GM19043 (cell line): ENCODE data around the gene ANKRD10.
"Not testable (repeated sequence)": the region's sequence is repeated elsewhere in the genome, so short reads cannot be mapped to it uniquely, and the experiment has no call there.

Source experiments
- ATAC-seq: cut with Tn5 transposase; IDR thresholded peaks from one replicate; pipeline ENCODE4 v1.9.1; 2021; ENCODE audit warnings: low read depth; ENCODE audit not compliant: unreplicated experiment

ANKRD10 gene

DNA sequence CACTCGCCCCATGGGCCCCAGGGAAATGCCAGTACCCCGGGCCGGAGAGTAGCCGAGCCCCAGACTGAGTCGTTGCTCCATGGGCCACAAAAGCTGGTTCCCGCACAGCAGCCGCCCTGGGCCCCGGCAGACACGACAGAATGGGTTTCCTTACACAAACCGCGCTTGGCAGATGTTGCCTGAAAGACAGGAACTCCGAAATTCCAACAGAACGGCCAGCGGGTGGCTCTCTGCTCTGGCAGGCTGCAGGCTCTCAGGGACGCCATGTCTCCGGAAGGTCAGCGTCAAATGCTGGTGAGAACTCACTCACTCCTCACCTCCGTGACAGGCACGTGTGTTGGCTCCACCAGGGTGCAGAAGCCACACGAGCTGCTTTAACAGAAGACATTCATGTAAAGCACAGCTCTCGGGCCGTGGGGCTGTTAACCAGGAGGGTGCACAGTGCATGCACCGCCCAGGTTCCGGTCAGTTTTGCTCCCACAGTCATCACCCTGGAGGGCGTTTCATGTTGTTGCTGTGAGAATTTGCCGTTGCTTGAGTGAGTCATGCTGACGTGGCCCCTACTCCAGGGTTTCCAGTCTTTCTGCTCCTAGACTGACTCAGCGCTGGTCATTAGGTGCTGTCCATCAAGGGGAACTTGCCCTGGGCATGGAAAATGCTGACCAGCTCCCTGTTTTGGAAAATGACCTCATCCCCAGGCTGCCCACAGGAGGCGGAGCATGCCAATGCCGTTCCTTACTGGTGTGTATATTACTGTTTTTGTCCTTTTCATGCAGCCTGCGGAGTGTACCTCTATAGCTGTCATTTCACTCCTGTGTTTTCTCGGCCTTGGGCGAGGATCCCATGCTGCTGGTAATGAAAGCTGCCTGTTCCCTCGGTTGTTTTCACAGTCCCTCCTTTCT, 44.8 kb downstream of the ANKRD10 start:
- no peak for ATAC-seq

- ATAC-seq, result no peak
These were observed 45.6 kb downstream of the ANKRD10 start for GRCh38 chr13:110869231-110869804.

DNA sequence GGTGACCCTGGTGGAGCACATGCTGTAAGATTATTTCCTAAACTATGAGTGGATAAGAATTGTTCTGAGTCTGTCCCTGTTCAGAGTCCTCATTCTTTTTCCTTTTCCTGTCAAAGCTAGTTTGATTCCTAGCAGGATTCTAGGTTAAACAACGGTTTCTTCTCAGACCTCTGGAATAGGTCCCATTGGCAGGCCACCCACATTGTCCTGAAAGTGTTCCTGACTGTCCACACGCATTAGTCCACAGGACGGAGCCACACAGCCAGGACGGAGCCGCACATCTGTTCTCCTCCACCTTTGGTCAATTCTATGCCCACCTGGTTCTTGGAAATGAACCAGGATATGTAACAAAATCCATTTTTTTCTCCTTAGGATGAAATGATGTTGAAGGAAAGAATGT, 46.1 kb downstream of the ANKRD10 start:
- ATAC-seq, result no peak

- no peak for ATAC-seq
These were observed 47.5 kb downstream of the ANKRD10 start for GRCh38 chr13:110867380-110867779.

GRCh38 chr13:110866491-110867170, 48.2 kb downstream of the ANKRD10 start:
- no peak for ATAC-seq

DNA sequence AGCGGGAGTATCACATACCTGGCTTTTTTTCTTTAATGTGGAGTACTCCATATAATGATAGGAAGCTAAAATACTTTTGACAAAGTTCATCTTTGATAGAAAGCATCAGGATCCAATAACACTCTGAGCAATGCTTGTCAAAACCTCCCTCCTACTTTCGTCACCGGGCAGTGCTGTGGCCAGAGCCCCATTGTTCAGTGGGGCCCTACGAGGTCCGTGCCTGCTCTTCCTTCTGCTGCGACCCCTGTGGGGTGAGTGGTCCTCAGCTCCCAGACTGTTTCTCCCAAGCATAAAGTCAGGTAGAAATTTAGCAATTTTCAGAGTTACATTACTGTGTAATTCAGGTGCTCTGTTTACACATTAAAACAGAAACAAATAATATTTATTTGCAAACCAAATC, 51.2 kb downstream of the ANKRD10 start:
- no peak for ATAC-seq

GRCh38 chr13:110860983-110861382, 53.9 kb downstream of the ANKRD10 start:
- ATAC-seq, result no peak

- ATAC-seq, result no peak
These were observed 57.7 kb downstream of the ANKRD10 start for GRCh38 chr13:110856942-110857835.

GRCh38 chr13:110855363-110855762, 59.5 kb downstream of the ANKRD10 start:
- ATAC-seq, result no peak

- ATAC-seq, result no peak
These were observed 60.0 kb downstream of the ANKRD10 start for GRCh38 chr13:110854866-110855265.

GRCh38 chr13:110853235-110853721, 61.6 kb downstream of the ANKRD10 start:
- ATAC-seq, result no peak

DNA sequence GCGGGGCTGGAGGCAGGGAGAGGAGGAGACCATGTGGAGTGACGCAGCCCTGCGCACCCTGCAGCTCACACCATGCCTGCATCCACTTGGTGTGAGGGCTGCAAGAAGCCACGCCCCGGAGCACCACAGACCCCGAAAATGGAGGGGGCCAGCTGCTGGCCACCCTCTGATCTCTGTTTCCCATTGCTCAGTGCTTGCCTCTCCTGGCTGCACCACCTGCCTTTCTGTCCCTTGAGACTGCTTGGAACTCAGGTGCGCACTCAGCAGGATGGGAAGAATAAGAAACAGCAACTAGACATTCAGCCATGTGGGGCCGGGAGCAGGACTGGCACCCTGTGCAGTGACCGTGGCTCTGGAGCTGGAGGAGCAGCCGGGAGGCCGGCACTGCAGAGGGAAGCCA, 64.0 kb downstream of the ANKRD10 start:
- no peak for ATAC-seq

DNA sequence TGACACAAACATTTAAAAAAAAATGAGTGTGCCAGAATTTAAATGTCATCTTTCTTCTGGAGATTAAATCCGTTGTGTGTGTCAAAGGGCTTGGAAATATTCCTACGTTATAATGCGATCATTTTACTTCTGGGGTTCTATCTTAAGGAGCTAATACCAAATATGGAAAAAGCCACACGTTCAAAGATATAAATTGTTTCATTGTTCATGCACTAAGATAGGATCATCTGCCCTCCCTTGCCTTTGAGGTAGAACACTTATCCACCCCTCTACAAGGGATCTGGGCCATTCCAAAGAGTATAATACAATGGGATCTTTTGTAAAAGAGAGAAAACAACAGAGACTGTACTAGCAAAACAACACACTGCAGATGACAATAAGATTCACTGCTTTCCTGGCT, 64.9 kb downstream of the ANKRD10 start:
- ATAC-seq, result no peak

- ATAC-seq, result no peak
These were observed 69.3 kb downstream of the ANKRD10 start for GRCh38 chr13:110845520-110845919.

- ATAC-seq, result no peak
These were observed 73.0 kb downstream of the ANKRD10 start for GRCh38 chr13:110841846-110842245.

GRCh38 chr13:110841406-110841805, 73.5 kb downstream of the ANKRD10 start:
- no peak for ATAC-seq

DNA sequence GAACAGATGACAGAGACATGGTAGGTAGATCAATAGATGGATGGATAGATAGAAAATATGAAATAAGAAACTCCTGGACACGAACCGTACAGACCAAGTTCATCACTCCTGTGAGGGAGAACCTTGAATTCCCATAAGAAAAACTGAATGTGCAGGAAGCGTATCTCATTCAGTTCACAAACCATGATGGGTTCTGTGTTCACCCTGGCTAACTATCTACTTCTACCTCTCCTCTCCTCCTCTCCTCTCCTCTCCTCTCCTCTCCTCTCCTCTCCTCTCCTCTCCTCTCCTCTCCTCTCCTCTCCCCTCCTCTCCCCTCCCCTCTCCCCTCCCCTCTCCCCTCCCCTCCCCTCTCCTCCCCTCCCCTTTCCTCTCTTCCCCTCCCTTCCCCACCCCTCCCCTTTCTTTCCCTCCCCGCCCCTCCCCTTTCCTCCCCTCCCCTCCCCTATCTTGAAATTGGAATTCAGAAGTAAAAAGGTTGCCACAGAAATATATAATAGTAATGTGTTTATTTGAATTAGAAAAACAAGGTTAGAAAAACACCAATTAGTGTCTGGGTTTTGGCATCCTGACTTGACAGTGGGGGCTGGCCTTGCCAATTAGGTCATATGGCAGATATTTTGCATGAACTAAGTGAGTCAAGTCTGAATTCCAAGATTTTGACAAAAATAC, 75.9 kb downstream of the ANKRD10 start:
- ATAC-seq, result no peak

DNA sequence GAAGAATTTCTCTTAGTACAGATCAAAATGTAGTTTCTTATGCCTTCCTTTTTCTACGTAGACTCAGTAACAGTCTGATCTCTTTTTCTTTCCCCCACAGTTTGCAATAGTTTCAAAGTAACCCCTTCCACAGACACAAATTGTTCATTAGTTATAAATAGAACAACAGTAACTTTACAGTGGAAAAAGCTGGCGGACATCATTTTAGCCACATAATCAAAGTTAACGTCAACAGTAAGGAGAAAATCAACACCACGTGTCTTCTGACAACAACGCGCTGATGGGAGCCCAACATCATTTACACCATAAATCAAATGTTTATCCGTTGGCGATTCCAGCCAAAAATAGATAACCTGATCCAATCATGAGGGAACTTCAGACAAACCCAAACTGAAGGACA, 76.8 kb downstream of the ANKRD10 start:
- no peak for ATAC-seq

GRCh38 chr13:110837397-110838061, 77.3 kb downstream of the ANKRD10 start:
- not testable (repeated sequence) for ATAC-seq

GRCh38 chr13:110836605-110836903, 78.3 kb downstream of the ANKRD10 start:
- ATAC-seq, result no peak
